ENCODE data around the gene QSOX2.

GRCh38 chr9:136219276-136219675 lies 26.3 kb downstream of the QSOX2 start:
- TF ChIP-seq CTCF (IDR thresholded peaks at IDR 0.05), result no peak
- no peak for TF ChIP-seq POLR2A (IDR thresholded peaks at IDR 0.05)

Data from Peyer's patch (tissue), 4 donors.